Activated CD4-positive, alpha-beta T cell treated with anti-CD3 and anti-CD28 coated beads, Interleukin-2, amount 50 U/mL, for 4 hours (primary cell): ENCODE data around the gene SECTM1.

Experiments
- DNase-seq, 2 experiments: peaks; one replicate each; pipeline ENCODE4 v3.0.0-alpha.2; 2020

The SECTM1 gene

GRCh38 chr17:82277851-82278250, 55.7 kb downstream of the SECTM1 start:
- no peak for DNase-seq

GRCh38 chr17:82276938-82277337, 56.6 kb downstream of the SECTM1 start:
- DNase-seq, result no peak

GRCh38 chr17:82275326-82275725, 58.2 kb downstream of the SECTM1 start:
- no peak for DNase-seq

GRCh38 chr17:82274134-82275020, 59.2 kb downstream of the SECTM1 start:
- DNase-seq, result no peak

GRCh38 chr17:82273327-82274133, 60.0 kb downstream of the SECTM1 start, which contains the start of gene CSNK1D:
CSNK1D (minus strand) TSS chr17:82273700; CDS start chr17:82273381, 319 bp downstream.
- peak; percentile 86 to 88 for DNase-seq

GRCh38 chr17:82272495-82273326, 60.9 kb downstream of the SECTM1 start:
- DNase-seq, result peak; percentile 20 to 26

- DNase-seq, result no peak
These were observed 62.2 kb downstream of the SECTM1 start for GRCh38 chr17:82271401-82271800.
